HepG2 (cell line): ENCODE measurements around the gene QDPR. TPM values are rescaled to one million over a fixed set of nuclear protein-coding genes. Genes with fewer than 3 reads are reported as not detected.

Experiments used
- CHD4 ChIP-seq: fragments of 200-600 bp; sonication (generic); IDR thresholded peaks from 2 replicates; pipeline ENCODE4 v1.7.0; 2017; ENCODE audit warnings: mild to moderate bottlenecking, low read length, borderline replicate concordance
- DMAP1 ChIP-seq: IDR thresholded peaks from 2 replicates; pipeline ENCODE4 v1.6.1; 2016
- GABPA ChIP-seq, 2 experiments: IDR thresholded peaks; 2 replicates each; pipeline ENCODE4 v1.6.1; 2011 to 2016; ENCODE audit warnings: low read depth in 2 of 2, low read length in 1 of 2, missing biosample characterization in 1 of 2, missing genetic modification characterization in 1 of 2
- MAFK ChIP-seq, 2 experiments: IDR thresholded peaks in 1 of 2; conservative IDR thresholded peaks in 1 of 2; 2 replicates each; pipeline ENCODE4 v1.6.1; 2011; ENCODE audit warnings: improper control_type of control experiment in 2 of 2, low read length in 2 of 2
- MED8 ChIP-seq: sonication (generic); formaldehyde crosslinking; IDR thresholded peaks from 2 replicates; pipeline ENCODE4 v1.8.1; 2023; ENCODE audit warnings: mild to moderate bottlenecking, missing genetic modification reagents; ENCODE audit not compliant: insufficient replicate concordance
- NCOA5 ChIP-seq: sonication (generic); formaldehyde crosslinking; IDR thresholded peaks from 2 replicates; pipeline ENCODE4 v1.4.0; 2020; ENCODE audit warnings: missing genetic modification reagents
- RXRA ChIP-seq: sonication (generic); formaldehyde crosslinking; IDR thresholded peaks from 2 replicates; pipeline ENCODE4 v1.5.1; 2020; ENCODE audit warnings: missing genetic modification reagents
- RXRB ChIP-seq: IDR thresholded peaks from 2 replicates; pipeline ENCODE4 v1.6.1; 2016; ENCODE audit warnings: borderline replicate concordance, missing genetic modification reagents, missing compliant biosample characterization
- TARDBP ChIP-seq: sonication (generic); formaldehyde crosslinking; IDR thresholded peaks from 2 replicates; pipeline ENCODE4 v1.8.0; 2022; ENCODE audit warnings: mild to moderate bottlenecking, missing genetic modification reagents
- TCF7 ChIP-seq: sonication (generic); IDR thresholded peaks from 2 replicates; pipeline ENCODE4 v1.6.1; 2016; ENCODE audit warnings: antibody characterized with exemption, low read depth
- TRIM22 ChIP-seq: fragments of 450-650 bp; IDR thresholded peaks from 2 replicates; pipeline ENCODE4 v1.6.1; 2017
- YEATS2 ChIP-seq: sonication (generic); formaldehyde crosslinking; IDR thresholded peaks from 2 replicates; pipeline ENCODE4 v1.4.0; 2020; ENCODE audit warnings: missing genetic modification reagents, borderline replicate concordance
- ZNF282 ChIP-seq: fragments of 450-650 bp; IDR thresholded peaks from 2 replicates; pipeline ENCODE4 v1.6.1; 2018; ENCODE audit not compliant: partially characterized antibody
- ZNF350 ChIP-seq: sonication (generic); formaldehyde crosslinking; IDR thresholded peaks from 2 replicates; pipeline ENCODE4 v1.4.0; 2020; ENCODE audit warnings: mild to moderate bottlenecking, low read depth, missing genetic modification reagents, borderline replicate concordance
- ZNF678 ChIP-seq: sonication (generic); formaldehyde crosslinking; IDR thresholded peaks from 2 replicates; pipeline ENCODE4 v1.4.0; 2020; ENCODE audit warnings: mild to moderate bottlenecking, missing genetic modification reagents
- ZNF788 ChIP-seq: sonication (generic); formaldehyde crosslinking; IDR thresholded peaks from 2 replicates; pipeline ENCODE4 v1.5.0; 2020; ENCODE audit warnings: mild to moderate bottlenecking, missing genetic modification reagents, borderline replicate concordance
- polyA plus RNA-seq, 8 experiments: library from polyadenylated mRNA; depleted of rRNA in 3 of 8; stranded (reverse) in 7 of 8; unstranded in 1 of 8; fragments of >200 nt; fragmentation: Illumina TruSeq in 4 of 8; extraction: Trizol in 4 of 8; gene quantifications; 2 replicates each; pipeline versions ENCODE4 v1.2.1 to v1.2.3, GENCODE V29; 2011 to 2016; ENCODE audit warnings: low read depth in 4 of 8, missing spikeins in 1 of 8, mixed read lengths in 1 of 8; ENCODE audit not compliant: insufficient read depth in 1 of 8
- total RNA-seq, 5 experiments: library from RNA; depleted of rRNA; stranded (reverse); fragments of >200 nt; fragmentation: Illumina TruSeq; extraction: Trizol; gene quantifications; 2 replicates each; pipeline ENCODE4 v1.2.3, GENCODE V29; 2016; ENCODE audit warnings: low read depth in 1 of 5
- TF ChIP-seq, protein P1 (sequence below): IDR thresholded peaks from 2 replicates; pipeline ENCODE4 v1.6.1; 2016; ENCODE audit warnings: control low read depth
- TF ChIP-seq, protein P2 (sequence below): sonication (generic); formaldehyde crosslinking; IDR thresholded peaks from 2 replicates; pipeline ENCODE4 v1.4.0; 2020; ENCODE audit warnings: missing genetic modification reagents
- TF ChIP-seq, protein P3 (sequence below): sonication (generic); formaldehyde crosslinking; IDR thresholded peaks from 2 replicates; pipeline ENCODE4 v1.5.1; 2020; ENCODE audit warnings: missing genetic modification reagents, mild to moderate bottlenecking, borderline replicate concordance
- TF ChIP-seq, protein P4 (sequence below): sonication (generic); formaldehyde crosslinking; IDR thresholded peaks from 2 replicates; pipeline ENCODE4 v1.5.0; 2020; ENCODE audit warnings: mild to moderate bottlenecking, missing genetic modification reagents

The QDPR gene
- total and polyA plus RNA-seq, 2 of the 13 experiments (the other 11 are each of a cell fraction or from before 2014, with no cell fraction given): 9.9 to 95.5 TPM

GRCh38 chr4:17511051-17511450 lies 839 bp downstream of the QDPR start (continued):
- no peak for TF ChIP-seq MED8 (CRISPR knock-in tag)
- TF ChIP-seq RXRB (CRISPR knock-in tag): 0 out of 2 replicates have a peak, but pooled peaks have one; percentile 19
- TF ChIP-seq, protein P1, sequence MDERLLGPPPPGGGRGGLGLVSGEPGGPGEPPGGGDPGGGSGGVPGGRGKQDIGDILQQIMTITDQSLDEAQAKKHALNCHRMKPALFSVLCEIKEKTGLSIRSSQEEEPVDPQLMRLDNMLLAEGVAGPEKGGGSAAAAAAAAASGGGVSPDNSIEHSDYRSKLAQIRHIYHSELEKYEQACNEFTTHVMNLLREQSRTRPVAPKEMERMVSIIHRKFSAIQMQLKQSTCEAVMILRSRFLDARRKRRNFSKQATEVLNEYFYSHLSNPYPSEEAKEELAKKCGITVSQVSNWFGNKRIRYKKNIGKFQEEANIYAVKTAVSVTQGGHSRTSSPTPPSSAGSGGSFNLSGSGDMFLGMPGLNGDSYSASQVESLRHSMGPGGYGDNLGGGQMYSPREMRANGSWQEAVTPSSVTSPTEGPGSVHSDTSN (CRISPR knock-in tag): no peak
- TF ChIP-seq ZNF282: no peak
- no peak for TF ChIP-seq CHD4
- no peak for TF ChIP-seq DMAP1 (CRISPR knock-in tag)
- TF ChIP-seq ZNF788 (CRISPR knock-in tag): no peak
- no peak for TF ChIP-seq GABPA (IDR thresholded peaks at IDR 0.05; ENCODE audit: low read depth, low read length)
- no peak for TF ChIP-seq GABPA (CRISPR knock-in tag; IDR thresholded peaks at IDR 0.05; ENCODE audit: low read depth)
- TF ChIP-seq ZNF678 (CRISPR knock-in tag): no peak
- TF ChIP-seq TRIM22: no peak
- TF ChIP-seq RXRA (CRISPR knock-in tag): no peak
- TF ChIP-seq, protein P2, sequence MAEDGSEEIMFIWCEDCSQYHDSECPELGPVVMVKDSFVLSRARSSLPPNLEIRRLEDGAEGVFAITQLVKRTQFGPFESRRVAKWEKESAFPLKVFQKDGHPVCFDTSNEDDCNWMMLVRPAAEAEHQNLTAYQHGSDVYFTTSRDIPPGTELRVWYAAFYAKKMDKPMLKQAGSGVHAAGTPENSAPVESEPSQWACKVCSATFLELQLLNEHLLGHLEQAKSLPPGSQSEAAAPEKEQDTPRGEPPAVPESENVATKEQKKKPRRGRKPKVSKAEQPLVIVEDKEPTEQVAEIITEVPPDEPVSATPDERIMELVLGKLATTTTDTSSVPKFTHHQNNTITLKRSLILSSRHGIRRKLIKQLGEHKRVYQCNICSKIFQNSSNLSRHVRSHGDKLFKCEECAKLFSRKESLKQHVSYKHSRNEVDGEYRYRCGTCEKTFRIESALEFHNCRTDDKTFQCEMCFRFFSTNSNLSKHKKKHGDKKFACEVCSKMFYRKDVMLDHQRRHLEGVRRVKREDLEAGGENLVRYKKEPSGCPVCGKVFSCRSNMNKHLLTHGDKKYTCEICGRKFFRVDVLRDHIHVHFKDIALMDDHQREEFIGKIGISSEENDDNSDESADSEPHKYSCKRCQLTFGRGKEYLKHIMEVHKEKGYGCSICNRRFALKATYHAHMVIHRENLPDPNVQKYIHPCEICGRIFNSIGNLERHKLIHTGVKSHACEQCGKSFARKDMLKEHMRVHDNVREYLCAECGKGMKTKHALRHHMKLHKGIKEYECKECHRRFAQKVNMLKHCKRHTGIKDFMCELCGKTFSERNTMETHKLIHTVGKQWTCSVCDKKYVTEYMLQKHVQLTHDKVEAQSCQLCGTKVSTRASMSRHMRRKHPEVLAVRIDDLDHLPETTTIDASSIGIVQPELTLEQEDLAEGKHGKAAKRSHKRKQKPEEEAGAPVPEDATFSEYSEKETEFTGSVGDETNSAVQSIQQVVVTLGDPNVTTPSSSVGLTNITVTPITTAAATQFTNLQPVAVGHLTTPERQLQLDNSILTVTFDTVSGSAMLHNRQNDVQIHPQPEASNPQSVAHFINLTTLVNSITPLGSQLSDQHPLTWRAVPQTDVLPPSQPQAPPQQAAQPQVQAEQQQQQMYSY (CRISPR knock-in tag): no peak
- TF ChIP-seq TARDBP (CRISPR knock-in tag): no peak
- no peak for TF ChIP-seq TCF7
- no peak for TF ChIP-seq NCOA5 (CRISPR knock-in tag)
- no peak for TF ChIP-seq ZNF350
- peak; percentile 20 to 28; a peak in 1 of 4 replicates for TF ChIP-seq MAFK (conservative IDR thresholded peaks at IDR 0.05 in 1 of 2, IDR thresholded peaks at IDR 0.05 in 1 of 2; ENCODE audit: low read length in 2 of 2)
- no peak; the same call in 1 of the 2 replicates for TF ChIP-seq YEATS2 (CRISPR knock-in tag)
- TF ChIP-seq, protein P3, sequence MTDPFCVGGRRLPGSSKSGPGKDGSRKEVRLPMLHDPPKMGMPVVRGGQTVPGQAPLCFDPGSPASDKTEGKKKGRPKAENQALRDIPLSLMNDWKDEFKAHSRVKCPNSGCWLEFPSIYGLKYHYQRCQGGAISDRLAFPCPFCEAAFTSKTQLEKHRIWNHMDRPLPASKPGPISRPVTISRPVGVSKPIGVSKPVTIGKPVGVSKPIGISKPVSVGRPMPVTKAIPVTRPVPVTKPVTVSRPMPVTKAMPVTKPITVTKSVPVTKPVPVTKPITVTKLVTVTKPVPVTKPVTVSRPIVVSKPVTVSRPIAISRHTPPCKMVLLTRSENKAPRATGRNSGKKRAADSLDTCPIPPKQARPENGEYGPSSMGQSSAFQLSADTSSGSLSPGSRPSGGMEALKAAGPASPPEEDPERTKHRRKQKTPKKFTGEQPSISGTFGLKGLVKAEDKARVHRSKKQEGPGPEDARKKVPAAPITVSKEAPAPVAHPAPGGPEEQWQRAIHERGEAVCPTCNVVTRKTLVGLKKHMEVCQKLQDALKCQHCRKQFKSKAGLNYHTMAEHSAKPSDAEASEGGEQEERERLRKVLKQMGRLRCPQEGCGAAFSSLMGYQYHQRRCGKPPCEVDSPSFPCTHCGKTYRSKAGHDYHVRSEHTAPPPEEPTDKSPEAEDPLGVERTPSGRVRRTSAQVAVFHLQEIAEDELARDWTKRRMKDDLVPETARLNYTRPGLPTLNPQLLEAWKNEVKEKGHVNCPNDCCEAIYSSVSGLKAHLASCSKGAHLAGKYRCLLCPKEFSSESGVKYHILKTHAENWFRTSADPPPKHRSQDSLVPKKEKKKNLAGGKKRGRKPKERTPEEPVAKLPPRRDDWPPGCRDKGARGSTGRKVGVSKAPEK (CRISPR knock-in tag): no peak
- TF ChIP-seq, protein P4, sequence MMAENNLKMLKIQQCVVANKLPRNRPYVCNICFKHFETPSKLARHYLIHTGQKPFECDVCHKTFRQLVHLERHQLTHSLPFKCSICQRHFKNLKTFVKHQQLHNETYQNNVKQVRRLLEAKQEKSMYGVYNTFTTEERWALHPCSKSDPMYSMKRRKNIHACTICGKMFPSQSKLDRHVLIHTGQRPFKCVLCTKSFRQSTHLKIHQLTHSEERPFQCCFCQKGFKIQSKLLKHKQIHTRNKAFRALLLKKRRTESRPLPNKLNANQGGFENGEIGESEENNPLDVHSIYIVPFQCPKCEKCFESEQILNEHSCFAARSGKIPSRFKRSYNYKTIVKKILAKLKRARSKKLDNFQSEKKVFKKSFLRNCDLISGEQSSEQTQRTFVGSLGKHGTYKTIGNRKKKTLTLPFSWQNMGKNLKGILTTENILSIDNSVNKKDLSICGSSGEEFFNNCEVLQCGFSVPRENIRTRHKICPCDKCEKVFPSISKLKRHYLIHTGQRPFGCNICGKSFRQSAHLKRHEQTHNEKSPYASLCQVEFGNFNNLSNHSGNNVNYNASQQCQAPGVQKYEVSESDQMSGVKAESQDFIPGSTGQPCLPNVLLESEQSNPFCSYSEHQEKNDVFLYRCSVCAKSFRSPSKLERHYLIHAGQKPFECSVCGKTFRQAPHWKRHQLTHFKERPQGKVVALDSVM (CRISPR knock-in tag): no peak
